MV-4-11 (cell line): ENCODE measurements around the gene HSPA14.
"Not testable (repeated sequence)": the region's sequence is repeated elsewhere in the genome, so short reads cannot be mapped to it uniquely, and the experiment has no call there.

Experiments
- DNase-seq: peaks from one replicate; lab custom pipeline; 2025; lab: John Stamatoyannopoulos, UW

Gene HSPA14, protein sequence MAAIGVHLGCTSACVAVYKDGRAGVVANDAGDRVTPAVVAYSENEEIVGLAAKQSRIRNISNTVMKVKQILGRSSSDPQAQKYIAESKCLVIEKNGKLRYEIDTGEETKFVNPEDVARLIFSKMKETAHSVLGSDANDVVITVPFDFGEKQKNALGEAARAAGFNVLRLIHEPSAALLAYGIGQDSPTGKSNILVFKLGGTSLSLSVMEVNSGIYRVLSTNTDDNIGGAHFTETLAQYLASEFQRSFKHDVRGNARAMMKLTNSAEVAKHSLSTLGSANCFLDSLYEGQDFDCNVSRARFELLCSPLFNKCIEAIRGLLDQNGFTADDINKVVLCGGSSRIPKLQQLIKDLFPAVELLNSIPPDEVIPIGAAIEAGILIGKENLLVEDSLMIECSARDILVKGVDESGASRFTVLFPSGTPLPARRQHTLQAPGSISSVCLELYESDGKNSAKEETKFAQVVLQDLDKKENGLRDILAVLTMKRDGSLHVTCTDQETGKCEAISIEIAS

DNA sequence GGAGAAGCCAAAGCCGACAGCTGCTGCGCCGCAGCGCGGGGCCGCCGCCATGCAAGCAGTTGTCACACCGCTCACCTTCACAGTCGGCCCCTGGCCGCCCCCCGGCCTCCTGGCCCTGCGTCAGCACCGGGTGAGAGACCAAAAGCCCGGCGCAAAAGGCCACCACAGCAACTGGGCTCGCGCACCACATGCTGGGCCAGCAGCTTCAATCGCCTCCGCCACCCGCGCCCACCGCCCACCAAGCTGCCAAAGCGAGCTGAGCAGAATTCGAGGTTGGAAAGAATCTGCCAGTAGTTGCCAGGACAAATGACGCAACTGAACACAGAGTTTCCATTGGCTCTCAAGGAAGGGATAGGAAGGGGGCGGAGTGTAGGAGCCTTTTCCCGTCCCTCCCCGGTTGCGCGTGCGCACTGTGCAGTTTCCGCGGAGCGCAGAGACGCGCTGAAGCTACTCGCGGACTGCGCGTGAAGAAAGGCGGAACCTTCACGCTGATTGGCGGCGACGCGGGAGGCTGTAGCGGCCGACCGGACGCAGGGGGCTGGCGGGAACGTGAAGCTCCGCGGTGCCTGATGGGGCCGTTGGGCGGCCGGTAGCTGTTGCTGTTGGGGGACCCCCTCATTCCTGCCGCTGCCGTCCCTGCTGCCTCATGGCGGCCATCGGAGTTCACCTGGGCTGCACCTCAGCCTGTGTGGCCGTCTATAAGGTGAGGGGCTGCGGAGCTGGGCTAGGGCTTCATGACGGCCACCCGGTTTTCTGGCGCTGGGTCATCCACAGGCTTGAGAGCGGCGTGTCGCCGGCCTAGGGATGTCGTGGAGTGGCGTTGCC lies at the start of gene HSPA14, which contains the start of the genes CDNF and MSANTD7:
Gene HSPA14, plus strand, starts transcription at position 550 of the 825 bp plus-strand sequence. Its CDS starts 97 bp downstream, at position 647.
Gene CDNF, minus strand, starts transcription at position 281 of the 825 bp plus-strand sequence. Its CDS starts 91 bp downstream, at position 190.
Gene MSANTD7, plus strand, starts transcription at position 550 of the 825 bp plus-strand sequence. CDS start 3,979 bp downstream, outside the sequence.
- DNase-seq, result peak; percentile 99

DNA sequence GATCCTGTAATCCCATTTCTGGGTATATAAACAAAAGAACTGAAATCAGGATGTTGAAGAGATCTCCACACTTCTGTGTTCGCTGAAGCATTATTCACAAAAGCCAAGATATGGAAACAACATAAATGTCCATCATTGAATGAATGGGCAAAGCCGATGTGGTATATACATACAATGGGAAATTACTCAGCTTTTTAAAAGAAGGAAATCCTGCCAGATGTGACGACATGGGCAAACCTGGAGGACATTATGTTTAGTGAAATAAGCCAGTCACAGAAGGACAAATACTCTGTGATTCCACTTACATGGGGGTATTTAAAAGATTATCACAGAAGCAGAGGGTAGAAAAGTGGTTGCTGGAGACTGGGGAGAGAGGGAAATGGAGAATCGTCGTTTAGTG lies 39.5 kb upstream of the HSPA14 start:
- no peak for DNase-seq

DNA sequence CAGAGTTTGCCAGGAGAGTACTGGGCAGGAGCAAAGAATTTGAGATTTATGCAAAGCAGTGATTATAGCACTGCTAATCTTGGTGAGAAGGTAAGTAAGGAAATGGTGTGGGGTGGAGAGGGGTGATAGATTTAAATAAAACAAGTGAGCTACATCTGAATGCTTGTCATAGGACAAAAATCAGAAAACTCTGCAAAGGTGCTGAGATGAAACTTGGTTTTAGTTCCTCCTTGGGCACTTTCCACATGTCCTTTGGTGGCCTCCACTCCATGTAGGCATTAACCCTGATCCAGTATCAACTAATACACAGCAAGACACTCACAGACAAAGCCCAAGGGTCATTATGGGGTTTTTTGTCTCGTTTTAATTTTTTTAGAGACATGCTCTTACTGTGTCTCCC lies 37.7 kb upstream of the HSPA14 start:
- peak; percentile 1 for DNase-seq

DNA sequence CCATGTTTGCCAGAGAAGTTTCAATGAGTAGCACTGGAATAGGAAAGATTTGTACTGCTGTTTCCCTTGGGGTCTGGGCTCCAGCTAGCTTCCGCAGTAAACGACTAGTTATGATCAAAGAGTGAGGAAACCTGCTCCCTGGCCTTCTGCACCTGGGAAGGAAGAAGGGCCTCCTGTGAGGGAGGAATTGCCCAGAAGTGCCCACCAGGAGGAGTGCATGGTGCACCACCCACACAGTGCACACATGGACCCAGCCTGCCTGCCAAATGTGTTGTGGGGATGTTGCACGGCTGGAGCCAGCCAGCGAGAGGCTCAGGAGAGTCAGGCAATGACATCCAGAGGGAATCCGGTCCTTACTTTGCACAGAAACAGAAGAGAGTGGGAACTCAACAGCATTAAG lies 36.4 kb upstream of the HSPA14 start:
- no peak for DNase-seq

DNA sequence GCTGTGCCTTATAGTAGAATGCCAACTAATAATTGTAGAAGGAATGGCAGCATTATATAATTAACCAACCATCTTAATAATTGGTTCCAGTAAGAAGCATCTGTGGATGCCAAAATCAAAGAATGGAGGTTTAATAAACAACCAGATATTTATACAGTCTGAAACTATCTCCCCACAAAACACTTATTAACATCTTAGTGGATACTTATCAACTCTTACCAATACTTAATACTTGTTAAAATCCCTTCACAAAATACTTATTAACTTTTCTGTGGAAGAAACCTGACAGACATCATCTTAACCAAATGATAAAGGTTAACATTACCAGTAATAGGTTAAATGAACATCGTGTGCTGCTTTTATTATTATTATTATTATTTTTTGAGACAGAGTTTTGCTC lies 34.3 kb upstream of the HSPA14 start:
- DNase-seq, result no peak

DNA sequence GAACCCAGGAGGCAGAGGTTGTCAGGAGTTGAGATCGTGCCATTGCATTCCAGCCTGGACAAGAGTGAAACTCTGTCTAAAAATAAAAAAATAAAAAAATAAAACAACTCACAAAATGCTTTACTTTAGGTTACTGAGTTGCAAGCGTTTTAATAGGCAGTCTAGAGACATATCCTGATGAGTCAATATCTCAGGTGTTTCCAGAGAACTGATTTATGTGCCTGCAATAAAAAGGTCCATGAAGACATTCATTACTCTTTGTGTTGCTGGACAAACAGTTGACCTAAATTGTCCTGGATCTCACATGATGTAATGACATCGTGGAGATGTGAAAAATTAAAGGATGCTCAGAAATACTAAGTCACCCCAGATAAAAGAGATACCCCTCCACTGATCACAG lies 31.8 kb upstream of the HSPA14 start:
- DNase-seq, result no peak

DNA sequence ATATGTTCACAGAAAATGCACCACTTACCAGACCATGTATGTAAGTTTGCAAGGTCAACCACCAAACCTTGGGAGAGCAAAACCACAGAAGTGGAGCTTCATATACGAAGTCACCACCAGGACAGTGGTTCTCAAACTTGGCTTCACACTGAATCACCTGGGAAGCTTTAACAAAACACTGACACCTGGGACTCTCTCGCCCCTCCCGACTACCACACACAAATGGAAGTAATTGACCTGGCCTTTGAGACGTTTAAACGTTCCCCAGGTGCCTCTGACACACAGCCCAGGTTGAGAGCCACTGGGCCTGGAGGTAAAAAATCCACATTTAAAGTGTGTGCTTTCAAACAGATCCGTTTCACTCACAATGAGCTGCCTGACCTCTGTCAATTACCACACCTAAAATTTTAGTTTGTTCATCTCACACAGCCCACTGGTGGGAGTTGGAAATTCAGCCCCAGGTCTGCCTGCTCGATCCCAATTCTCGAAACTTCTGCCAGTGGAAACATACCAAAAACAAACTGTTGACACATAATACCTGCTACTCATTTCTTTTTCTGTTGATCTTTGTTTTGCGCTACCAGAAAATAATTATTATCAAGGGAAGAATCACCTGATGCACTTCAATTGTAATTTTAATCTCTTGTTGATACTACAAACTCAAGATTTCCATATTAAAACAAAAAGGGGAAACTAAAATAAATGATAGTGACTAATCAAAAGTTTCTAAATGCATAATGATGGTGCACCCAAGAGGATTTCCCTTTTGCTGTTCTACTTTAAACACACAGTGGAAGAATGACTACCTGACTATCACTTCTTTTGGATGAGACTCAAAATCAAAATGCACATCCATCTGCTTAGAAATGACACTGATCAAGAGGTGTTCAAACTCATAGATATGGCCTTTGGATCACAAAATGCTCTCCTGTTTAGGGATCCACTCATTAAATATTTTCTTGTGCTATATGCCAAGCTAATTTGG lies 26.8 kb upstream of the HSPA14 start:
- DNase-seq, result no peak

DNA sequence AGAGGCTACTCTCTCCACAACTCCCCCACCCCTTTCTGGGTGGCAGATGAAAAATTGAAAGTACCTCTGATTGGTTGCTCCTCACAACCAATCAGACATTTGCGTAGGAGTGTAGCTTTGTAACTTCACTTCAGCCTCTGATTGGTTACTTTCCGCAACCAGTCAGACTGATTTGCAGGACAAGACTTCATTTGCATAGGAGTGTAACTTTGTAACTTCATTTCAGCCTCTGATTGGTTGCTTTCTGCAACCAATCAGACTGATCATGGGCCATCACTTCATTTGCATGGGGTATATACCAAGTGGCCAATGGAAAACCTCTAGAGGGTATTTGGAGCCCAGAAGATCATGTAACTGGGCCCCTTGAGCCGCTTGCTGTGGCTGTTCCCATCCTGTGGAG lies 25.8 kb upstream of the HSPA14 start:
- DNase-seq, result no peak

DNA sequence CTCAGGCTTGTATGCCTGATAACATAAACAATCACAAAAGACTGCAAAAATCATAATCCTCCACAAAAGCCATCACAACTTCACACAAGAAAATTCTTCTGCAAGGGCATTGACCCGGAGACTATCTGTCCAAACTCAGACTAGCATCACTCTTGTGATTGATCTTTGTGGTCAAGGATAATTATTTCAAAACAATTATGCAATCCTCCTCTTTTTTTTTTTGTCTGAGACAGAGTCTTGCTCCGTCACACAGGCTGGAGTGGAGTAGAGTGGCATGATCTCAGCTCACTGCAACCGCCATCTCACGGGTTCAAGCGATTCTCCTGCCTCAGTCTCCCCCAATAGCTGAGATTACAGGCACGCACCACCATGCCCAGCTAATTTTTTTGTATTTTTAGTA lies 22.4 kb upstream of the HSPA14 start:
- peak; percentile 68 for DNase-seq

DNA sequence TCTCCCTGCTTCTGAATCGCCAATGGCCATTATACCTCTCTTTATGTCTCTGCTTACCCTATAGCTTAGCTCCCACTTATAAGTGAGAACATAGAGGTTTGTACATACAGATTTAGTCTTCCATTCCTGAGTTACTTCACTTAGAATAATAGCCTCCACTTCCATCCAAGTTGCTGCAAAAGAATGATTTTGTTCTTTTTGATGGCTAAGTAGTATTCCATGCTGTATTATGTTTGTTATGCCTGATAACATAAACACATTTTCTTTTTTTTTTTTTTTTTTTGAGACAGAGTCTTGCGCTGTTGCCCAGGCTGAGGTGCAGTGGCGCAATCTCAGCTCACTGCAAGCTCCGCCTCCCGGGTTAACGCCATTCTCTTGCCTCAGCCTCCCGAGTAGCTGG lies 21.4 kb upstream of the HSPA14 start:
- not testable (repeated sequence) for DNase-seq

DNA sequence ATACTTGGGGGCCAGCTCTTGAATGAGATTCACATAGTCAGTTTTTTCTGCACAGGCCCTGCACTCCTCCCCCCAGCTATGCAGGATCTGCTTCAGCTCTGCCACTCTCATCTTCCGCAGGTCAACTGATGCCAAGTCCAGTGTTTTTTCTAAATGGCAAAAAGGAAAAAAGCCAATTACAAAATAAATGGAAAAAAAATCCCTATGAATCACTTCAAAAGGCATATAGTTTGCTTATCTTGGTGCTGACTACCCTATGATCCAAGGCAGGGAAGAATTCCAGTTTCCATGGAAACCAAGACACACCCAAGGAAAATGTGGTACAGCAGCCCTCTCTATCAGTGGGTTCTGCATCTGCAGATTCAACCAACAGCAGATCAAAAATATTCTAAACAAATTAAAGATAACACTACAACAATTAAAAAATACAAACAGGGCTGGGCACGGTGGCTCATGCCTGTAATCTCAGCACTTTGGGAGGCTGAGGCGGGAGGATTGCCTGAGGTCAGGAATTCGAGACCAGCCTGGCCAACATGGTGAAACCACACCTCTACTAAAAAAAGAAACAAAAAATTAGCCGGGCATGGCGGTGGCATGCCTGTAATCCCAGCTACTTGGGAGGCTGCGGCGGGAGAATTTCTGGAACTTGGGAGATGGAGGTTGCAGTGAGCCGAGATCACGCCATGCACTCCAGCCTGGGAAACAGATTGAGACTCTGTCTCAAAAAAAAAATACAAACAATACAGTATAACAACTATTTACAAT lies 17.9 kb upstream of the HSPA14 start:
- no peak for DNase-seq

DNA sequence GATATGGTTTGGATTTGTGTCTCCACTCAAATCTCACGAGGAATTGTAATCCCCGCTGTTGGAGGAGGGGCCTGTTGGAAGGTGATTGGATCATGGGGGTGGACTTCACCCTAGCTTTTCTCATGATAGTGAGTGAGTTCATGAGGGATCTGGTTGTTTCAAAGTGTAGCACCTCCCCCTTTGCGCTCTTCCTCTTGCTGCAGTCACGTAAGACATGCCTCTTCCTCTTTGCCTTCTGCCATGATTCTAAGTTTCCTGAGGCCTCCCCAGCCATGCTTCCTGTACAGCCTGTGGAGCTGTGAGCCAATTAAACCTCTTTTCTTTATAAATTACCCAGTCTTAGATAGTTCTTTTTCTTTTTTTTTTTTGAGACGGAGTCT lies 17.3 kb upstream of the HSPA14 start:
- DNase-seq, result peak; percentile 49

DNA sequence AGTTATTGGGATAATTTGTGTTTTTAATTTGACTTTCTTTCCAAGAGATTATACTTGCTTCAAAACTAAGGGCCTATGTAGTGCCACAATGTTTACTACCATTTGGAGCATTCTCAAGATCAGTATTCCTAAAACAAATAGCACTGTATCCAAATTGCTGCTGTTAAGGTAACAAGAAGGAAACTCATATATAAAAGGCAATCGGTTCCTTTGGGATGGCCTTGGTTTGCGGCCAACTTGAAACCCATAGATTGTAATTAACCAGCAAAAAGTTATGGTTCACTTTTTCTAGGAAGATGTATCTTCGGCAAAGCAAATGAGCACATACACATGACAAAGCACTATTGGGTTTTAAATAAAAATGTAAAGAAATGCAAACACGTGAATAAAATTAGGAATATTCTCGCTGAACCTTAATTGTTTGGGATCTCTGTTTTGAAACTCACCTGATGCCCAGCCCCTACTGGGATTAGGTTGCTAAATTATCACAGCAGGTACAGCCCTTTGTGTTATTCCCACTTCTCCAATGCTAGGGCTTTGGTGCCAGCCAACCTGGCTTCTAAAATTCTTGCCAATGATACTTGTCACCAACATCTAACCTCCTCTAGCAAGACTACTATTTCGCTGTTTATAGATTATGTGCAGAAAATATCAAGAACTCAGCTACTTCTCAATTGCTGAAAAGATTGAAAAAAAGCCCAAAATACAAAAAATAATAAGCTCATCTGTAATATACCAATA lies 16.3 kb upstream of the HSPA14 start:
- no peak for DNase-seq

DNA sequence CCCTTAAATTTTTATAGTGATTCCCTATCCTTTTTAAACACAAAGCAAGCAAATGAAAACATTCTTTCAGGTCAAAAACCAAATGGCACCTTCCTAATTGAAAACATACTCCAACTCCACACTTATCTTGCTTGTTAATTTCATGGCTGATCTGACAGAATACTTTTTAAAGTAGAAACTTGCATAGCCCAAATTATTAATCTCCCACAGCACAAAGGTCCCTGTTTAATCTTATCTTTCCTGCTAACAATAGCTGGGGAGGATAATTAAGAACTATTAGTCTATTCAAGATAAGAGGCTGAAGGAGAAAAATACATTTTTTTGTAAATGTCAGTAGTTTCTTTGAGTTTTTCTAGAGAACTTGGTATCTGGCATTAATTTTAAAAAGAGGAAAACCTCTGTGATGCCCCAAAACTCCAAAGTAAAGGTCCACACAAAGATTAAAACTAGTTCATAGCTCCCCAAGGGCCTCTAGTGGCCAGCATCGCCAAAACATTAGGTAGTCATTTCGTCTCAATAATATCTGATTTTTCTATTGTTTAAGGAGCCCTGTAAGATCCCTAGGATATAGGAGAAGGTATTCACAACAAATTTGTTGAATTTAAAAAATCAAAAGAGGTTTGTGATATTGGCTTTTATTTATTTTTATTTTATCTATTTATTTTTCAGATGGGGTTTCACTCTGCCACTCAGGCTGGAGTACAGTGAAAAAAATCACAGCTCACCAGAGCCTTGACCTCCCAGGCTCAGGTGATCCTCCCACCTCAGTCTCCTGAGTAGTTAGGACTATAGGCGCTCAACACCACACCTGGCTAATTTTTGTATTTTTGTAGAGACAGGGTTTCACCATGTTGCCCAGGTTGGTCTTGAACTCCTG lies 15.0 kb upstream of the HSPA14 start:
- peak; percentile 59 for DNase-seq

DNA sequence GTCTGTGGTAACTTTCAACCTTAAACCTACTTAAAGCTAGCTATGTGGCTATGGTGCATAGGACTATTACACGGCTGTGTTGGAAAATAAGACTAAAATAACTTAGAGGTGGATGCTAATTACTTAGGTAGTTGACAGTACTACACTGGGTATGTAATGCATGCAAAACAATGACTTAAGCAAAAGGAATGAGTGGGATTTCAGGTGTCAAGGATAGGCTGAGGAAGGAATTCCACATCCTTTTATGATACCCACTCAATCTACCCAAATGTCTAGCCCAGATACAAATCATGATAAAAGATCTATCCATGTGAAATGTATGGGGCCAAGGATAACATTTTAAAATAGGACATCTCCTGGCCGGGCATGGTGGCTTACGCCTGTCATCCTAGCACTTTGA lies 14.1 kb upstream of the HSPA14 start:
- no peak for DNase-seq

DNA sequence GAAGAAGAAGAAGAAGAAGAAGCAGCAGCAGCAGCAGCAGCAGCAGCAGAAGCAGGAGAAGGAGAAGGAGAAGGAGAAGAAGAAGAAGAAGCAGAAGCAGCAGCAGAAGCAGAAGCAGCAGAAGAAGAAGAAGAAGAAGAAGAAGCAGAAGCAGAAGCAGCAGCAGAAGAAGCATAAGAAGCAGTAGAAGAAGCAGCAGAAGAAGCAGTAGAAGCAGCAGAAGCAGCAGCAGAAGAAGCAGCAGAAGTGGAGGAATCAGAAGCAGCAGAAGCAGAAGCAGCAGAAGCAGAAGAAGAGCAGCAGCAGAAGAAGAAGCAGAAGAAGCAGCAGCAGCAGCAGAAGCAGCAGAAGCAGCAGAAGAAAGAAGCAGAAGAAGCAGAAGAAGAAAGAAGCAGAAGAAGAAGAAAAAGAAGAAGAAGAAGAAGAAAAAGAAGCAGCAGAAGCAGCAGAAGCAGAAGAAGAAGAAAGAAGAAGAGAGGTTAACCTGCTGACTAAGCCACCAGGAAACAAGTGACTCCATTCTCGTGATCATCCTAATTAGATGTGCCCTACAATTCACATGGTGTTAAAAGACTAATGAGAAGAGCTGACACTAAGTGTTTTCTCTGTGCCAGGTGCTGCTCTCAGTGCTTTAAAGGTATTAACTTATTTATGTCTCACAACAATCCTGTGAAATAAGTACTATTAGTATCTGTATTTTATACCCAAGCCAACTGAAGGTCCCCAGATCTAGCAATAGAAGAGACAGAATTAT lies 11.9 kb upstream of the HSPA14 start:
- peak; percentile 58 for DNase-seq

DNA sequence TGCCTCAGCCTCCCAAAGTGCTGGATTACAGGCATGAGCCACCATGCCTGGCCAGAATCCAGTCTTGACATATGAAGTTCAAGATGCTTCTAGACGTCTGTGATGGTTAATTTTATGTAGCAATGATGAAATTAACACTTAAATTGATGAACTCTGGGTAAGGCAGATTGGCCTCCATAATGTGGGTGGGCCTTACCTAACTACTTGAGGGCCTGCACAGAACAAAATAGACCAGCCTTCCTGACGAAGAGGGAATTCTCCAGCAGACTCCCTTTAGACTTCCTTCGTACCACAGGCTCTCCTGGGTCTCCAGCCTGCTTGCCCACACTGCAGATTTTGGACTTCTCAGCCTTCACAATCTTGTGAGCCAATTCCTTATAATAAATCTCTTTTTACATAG lies 5.0 kb upstream of the HSPA14 start:
- DNase-seq, result no peak

DNA sequence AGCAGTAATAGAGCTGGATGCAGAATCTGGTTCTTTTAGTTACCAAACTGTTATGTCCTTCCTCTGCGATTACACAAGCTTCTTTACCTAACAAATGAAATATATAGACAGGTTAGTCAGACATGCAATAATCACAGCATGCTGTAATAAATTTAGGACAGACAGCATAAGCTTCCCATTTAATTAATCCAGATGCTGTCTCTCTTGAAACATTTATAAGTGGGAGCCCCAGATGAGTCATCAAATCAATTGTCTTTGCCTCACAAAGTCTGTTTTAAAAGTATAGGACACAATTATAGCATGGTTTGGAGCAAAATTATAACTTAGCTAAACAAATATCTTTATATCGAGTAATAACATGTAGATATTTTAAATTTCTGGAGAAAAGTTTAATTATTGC lies 1.9 kb upstream of the HSPA14 start:
- no peak for DNase-seq
